Liver (tissue), 2 donors: Measurements from ENCODE around the gene MRPL41.

Experiments used
- CTCF ChIP-seq: fragments of 150-350 bp; IDR thresholded peaks from 2 replicates; pipeline ENCODE4 v1.5.1; 2017; ENCODE audit warnings: improper control_type of control experiment, low read depth, low read length; ENCODE audit not compliant: missing input control
- REST ChIP-seq: IDR thresholded peaks from 2 replicates; pipeline ENCODE4 v1.6.1; 2016; ENCODE audit warnings: antibody characterized with exemption, mild to moderate bottlenecking
- YY1 ChIP-seq: IDR thresholded peaks from 2 replicates; pipeline ENCODE4 v1.6.1; 2016; ENCODE audit warnings: antibody characterized with exemption, mild to moderate bottlenecking
- donor health status: healthy.

DNA sequence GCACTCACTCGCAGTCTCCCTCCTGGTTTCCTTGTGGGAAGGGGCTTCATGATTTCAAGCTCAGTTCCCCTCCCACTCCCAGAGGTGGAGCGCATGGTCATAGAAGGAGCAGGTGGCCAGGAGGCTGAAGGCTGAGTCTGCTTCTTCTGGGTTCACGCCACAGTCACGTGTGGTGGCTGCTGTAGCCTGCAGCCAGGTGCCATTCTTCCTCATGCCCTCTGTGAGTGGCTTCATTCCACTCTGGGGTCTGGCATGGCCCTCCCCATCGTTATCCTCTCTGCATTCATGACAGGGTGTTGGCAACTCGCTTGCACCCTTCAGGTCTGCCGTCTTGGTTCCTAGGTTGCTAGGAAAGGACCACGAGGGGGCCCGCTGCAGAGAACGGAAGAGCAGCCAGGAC lies 3.5 kb downstream of the MRPL41 start:
- TF ChIP-seq REST (no peak), CTCF (no peak), YY1 (no peak)
